ENCODE data around the gene EGR1.

EGR1 gene

DNA sequence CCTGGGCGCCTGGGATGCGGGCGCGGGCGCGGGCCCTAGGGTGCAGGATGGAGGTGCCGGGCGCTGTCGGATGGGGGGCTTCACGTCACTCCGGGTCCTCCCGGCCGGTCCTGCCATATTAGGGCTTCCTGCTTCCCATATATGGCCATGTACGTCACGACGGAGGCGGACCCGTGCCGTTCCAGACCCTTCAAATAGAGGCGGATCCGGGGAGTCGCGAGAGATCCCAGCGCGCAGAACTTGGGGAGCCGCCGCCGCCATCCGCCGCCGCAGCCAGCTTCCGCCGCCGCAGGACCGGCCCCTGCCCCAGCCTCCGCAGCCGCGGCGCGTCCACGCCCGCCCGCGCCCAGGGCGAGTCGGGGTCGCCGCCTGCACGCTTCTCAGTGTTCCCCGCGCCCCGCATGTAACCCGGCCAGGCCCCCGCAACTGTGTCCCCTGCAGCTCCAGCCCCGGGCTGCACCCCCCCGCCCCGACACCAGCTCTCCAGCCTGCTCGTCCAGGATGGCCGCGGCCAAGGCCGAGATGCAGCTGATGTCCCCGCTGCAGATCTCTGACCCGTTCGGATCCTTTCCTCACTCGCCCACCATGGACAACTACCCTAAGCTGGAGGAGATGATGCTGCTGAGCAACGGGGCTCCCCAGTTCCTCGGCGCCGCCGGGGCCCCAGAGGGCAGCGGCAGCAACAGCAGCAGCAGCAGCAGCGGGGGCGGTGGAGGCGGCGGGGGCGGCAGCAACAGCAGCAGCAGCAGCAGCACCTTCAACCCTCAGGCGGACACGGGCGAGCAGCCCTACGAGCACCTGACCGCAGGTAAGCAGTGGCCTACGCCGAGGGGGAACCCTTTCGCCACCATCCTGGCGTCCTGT lies at the start of gene EGR1:
Gene EGR1 (plus strand): TSS at position 219 of the 864 bp plus-strand sequence. CDS start 283 bp downstream, at position 502.
- peak within 1 kb of the TSS; percentile 87 to 91 for H3K4me3 Mint-ChIP-seq
- H3K27ac Mint-ChIP-seq: peak within 1 kb of the TSS; percentile 95 to 98
- ATAC-seq (peak; percentile 68), DNase-seq (peak; percentile 94 to 96)
- peaks cover 53% of the 10 kb centered on the region for H3K4me1 Mint-ChIP-seq
- H3K9me3 Mint-ChIP-seq: no peaks in the 10 kb centered on the region
- no peaks in the 10 kb centered on the region for H3K27me3 Mint-ChIP-seq

DNA sequence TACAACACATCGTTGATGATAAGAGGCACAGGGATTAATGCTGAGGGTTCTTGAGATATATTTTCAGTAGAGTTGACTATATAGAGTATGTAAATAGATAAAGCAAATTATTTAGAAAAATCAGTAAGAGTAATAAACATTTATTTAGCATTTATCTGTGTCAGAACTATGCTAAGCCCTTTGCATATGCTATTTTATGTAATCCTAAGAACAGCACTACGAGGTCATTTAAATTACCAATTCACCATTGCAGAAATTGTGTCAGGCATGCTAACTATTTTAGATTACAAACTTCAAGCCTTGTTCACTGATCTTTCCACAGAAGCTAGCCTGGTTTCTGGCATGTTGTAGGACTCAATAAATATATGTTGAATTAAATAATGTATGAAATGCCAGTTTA lies 46.8 kb upstream of the EGR1 start:
- Mint-ChIP-seq H3K4me3 (no peak overlapping the region), H3K27me3 (no peaks in the 10 kb centered on the region), H3K9me3 (no peaks in the 10 kb centered on the region), H3K27ac (no peak overlapping the region), H3K4me1 (no peaks in the 10 kb centered on the region)
- DNase-seq (no peak), ATAC-seq (no peak)

DNA sequence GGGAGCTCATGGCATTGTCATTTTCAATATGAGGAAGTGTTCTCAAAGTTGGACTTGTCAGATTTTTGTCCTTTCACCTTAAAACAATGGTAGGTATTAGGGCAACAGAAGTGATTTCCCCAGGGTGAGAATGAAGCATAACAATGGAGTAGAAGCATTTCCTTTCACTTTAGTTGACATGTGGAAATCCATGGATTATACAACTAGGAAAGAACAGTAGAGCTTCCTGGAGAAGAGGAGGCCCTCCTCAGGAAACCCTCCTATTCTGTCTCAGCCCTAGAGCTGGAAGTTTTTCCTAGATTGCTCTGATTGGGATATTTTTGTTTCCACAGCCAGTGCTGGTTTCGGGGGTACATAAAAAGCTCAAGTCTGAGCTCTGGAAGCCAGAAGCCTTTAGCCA lies 40.2 kb upstream of the EGR1 start:
- H3K27ac Mint-ChIP-seq: no peak overlapping the region
- H3K9me3 Mint-ChIP-seq: no peaks in the 10 kb centered on the region
- no peak overlapping the region for H3K4me3 Mint-ChIP-seq
- no peaks in the 10 kb centered on the region for H3K4me1 Mint-ChIP-seq
- DNase-seq (no peak), ATAC-seq (no peak)
- no peaks in the 10 kb centered on the region for H3K27me3 Mint-ChIP-seq

DNA sequence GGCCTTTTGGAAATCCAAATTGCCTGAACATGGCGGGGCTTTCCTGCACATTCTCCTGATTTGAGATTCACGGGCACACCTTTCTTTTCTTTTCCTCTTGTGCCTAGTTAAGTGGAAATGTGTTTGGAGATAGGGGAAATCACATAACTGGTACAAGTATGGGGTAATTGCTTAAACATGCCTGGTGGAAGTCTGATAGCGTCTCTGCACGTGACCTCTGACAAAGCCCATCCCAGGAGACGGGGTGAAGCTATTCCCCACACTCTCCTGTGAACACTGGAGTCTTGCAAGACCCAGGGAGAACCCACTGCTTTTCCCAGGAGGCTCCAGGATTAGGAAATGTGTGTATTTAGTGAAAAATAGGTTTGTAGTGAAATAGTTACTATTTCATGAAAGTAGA lies 29.3 kb upstream of the EGR1 start:
- Mint-ChIP-seq H3K27ac (peak overlapping the region in 1 of 2 donors; percentile 48), H3K4me1 (peaks cover 29% of the 10 kb centered on the region), H3K4me3 (no peak overlapping the region), H3K9me3 (no peaks in the 10 kb centered on the region), H3K27me3 (peaks cover 17% of the 10 kb centered on the region)
- no peak for ATAC-seq
- no peak for DNase-seq

DNA sequence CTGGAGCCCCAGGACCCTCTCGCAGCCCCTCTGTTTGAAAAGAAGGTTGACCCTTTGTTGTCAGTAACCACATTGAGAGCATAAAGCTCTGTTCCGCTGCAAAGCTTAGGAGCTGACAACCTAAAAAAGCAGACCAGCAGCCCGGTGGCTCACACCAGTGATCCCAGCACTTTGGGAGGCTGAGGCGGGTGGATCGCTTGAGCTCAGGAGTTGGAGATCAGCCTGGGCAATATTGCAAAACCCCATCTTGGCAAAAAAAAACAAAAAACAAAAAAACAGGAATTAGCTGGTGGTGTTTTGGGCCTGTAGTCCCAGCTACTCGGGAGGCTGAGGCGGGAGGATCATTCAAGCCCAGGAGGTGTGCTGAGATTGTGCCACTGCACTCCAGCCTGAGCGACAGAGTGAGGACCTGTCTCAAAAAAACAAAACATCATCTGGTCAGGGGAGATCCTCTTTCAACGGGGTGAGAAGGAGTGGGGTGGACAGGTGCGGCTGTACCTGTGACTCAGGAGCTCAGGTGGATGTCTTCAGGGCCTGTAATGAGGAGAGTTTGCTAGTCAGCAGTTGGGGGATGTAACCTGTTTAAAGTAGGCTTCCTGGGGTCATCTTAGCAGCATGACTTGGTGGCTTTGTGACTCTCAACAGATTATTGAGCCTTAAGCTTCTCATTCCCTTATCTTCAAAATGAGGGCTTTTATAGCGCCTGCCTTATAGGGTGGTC lies 27.1 kb upstream of the EGR1 start:
- H3K4me3 Mint-ChIP-seq: peak overlapping the region; percentile 80 to 82
- peaks cover 29% of the 10 kb centered on the region for H3K4me1 Mint-ChIP-seq
- DNase-seq: no peak
- H3K27ac Mint-ChIP-seq: peak overlapping the region in 1 of 2 donors; percentile 91
- H3K9me3 Mint-ChIP-seq: no peaks in the 10 kb centered on the region
- no peak for ATAC-seq
- peaks cover 17% of the 10 kb centered on the region for H3K27me3 Mint-ChIP-seq

DNA sequence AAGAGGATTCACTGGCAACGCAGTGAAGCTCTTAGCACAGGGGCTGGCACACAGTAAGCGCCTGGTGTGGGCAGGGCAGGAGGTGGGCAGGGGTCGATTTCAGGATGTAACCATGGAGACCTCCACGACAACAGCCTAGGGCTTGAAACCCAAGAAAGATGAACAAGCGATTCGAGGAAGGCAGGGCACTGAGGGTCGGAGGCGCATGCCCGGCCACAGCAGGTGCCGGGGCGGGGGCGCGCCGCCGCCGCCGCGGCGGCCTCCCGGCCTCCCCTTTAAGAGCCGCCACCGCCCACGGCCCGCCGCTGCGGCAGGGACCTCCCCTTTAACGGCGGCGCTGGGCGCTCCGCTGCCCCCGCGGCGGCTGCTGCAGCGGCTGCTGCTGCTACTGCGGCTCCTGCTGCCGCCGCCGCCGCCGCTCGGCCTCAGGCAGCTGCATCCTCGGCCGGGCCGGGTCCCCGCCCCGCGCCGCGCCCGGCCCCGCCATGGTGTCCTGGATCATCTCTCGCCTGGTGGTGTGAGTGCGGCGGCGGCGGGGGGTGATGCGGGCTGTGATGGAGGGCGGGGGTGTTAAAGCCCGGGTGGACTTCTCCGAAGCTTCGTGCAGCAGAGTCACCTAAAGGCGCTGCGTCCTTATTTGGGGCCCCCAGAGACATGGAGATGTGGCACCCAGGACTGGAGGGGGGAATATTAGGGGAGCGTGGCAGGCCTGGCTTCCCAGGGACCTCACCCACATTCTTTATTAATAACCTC lies 26.4 kb upstream of the EGR1 start, which contains the start of gene REEP2:
Gene REEP2 (plus strand): TSS at position 334 of the 753 bp plus-strand sequence. CDS start 152 bp downstream, at position 486.
- DNase-seq (peak; percentile 73 to 76), ATAC-seq (peak; percentile 89)
- peaks cover 17% of the 10 kb centered on the region for H3K27me3 Mint-ChIP-seq
- H3K4me1 Mint-ChIP-seq: peaks cover 29% of the 10 kb centered on the region
- H3K4me3 Mint-ChIP-seq: peak within 1 kb of the TSS; percentile 80 to 82
- H3K27ac Mint-ChIP-seq: peak within 1 kb of the TSS in 1 of 2 donors; percentile 91
- H3K9me3 Mint-ChIP-seq: no peaks in the 10 kb centered on the region

DNA sequence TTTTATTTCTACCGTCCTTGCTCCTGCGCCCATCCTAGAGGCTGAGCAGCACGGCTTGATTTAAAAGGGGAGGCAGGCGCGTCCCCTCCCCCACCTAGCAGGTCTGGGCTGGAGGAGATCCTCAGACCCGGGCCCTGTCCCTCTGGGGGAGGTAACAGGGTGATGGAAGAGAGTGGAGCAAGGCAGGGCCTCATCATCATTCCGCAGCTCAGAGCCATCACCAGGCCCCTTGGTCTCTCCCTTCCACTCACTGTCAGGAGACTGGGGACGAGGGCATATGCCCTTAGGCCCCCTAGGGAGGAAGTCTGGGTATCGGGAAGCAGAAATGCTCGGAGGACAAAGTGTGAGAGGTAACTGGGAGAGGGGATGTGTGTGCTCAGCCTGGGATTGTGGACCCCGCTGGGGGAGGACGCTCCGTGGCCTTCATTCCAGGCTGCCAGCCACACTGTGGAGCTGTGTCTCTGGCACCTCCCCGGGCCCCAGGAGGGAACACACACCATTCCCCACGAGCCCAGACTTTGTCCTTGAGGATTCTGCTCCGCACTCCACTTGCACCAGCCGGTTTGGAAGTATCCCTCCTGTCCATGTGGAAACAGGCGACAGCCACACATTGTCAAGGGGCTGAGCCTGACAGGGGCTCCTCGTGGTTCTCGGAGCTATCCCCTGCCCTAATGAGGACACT lies 25.7 kb upstream of the EGR1 start:
- ATAC-seq: peak; percentile 3
- Mint-ChIP-seq H3K9me3 (no peaks in the 10 kb centered on the region), H3K27ac (peak overlapping the region in 1 of 2 donors; percentile 8), H3K4me1 (peaks cover 29% of the 10 kb centered on the region), H3K27me3 (peaks cover 17% of the 10 kb centered on the region), H3K4me3 (peak overlapping the region; percentile 80 to 82)
- no peak for DNase-seq

DNA sequence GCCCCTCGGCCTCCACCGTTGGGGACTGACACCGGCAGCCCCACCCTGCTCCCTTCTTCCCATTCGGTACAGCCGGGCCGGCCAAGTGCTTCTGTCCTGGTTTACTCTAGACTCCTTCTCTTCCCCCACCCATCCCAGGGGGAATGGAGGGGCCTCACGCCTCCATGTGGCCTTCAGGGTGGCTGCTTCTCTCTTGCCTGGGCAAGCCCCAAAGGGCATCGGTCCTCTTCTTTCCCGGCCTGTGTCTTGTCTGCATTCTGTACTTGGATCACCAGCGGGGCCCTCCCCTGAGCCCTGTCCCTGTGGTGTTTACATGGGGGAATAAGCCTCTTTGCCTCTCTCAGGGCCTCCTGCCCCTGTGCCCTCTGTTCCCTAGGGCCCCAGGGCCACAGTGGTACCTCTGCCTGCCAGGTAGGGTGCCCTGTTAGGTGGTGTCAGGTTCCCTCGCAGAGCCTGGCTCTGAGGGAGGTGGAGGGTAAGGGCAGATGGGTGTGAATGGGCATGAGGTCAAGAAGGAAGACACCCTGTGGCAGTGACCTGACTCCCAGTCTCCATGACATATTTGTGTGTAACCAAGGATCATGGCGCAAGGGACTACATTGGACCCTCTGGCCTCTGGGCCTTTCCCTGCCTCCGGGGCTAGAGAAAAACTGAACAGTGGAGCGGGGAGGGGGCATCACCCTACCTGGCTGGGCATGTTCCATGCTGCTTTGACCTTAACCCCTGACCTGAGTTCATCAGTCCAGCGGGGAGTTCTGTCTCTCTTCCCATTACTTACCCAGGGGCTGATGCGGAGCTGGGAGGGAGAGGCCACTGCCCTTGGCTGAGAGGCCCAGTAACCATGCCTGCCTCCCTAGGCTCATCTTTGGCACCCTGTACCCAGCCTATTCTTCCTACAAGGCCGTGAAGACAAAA lies 24.9 kb upstream of the EGR1 start:
- H3K4me3 Mint-ChIP-seq: peak overlapping the region; percentile 66 to 82
- H3K4me1 Mint-ChIP-seq: peaks cover 29% of the 10 kb centered on the region
- H3K9me3 Mint-ChIP-seq: no peaks in the 10 kb centered on the region

DNA sequence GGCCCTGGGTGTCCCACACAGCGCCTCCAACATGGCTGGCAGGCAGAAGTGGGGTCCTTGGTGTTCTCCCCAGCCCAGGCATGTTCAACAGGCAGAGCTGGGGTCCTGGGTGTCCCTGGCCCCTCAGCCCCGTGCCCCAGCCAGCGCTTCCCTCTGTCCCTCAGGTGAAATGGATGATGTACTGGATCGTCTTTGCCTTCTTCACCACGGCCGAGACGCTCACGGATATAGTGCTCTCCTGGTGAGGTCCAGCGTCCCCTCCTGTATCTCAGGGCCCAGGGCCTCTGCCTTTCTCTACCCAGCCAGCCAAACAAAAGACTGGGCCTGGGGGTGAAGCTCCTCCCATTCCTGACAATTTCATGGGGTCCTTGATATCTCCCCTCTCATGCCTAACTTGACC lies 24.1 kb upstream of the EGR1 start:
- Mint-ChIP-seq H3K4me3 (no peak overlapping the region), H3K27me3 (peaks cover 17% of the 10 kb centered on the region), H3K27ac (no peak overlapping the region), H3K4me1 (peaks cover 29% of the 10 kb centered on the region), H3K9me3 (no peaks in the 10 kb centered on the region)
- ATAC-seq (no peak), DNase-seq (no peak)

More for the DNA sequence above, 24.9 kb upstream of the EGR1 start:
- H3K27ac Mint-ChIP-seq: peak overlapping the region; percentile 20 to 75
- H3K27me3 Mint-ChIP-seq: peaks cover 17% of the 10 kb centered on the region
- DNase-seq (no peak), ATAC-seq (no peak)

DNA sequence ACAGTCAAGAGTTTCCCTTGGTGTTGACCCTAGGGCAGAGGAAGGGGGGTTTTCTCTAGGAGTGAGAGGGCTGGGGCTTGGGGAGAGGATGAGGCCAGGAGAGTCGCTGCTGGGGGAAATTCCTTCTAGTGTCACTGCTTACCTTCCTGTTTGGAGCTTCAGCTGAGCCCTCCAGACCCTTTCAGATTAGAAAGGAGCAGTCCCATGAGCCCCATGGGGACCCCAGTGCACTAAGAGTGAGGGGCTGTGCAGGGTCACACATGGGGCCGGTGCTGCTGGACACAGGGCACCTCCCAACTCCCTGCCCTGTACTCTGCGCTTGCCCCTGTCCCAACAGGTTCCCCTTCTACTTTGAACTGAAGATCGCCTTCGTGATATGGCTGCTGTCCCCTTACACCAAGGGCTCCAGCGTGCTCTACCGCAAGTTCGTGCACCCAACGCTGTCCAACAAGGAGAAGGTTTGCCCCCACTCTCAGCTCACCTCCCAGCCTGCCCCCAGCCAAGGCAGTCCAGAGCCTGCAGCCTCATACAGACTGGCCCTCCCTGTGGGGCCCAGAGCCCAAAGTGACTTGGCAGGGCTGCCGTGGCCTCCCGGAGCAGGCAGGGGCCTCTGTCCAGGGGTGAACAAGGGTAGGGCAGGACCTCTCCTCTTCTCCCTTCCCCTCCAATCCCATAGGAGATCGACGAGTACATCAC lies 21.1 kb upstream of the EGR1 start:
- Mint-ChIP-seq H3K4me3 (no peak overlapping the region), H3K4me1 (peaks cover 13% of the 10 kb centered on the region), H3K27ac (peak overlapping the region in 1 of 2 donors; percentile 8), H3K9me3 (no peaks in the 10 kb centered on the region), H3K27me3 (peaks cover 31% of the 10 kb centered on the region)
- DNase-seq (no peak), ATAC-seq (no peak)

DNA sequence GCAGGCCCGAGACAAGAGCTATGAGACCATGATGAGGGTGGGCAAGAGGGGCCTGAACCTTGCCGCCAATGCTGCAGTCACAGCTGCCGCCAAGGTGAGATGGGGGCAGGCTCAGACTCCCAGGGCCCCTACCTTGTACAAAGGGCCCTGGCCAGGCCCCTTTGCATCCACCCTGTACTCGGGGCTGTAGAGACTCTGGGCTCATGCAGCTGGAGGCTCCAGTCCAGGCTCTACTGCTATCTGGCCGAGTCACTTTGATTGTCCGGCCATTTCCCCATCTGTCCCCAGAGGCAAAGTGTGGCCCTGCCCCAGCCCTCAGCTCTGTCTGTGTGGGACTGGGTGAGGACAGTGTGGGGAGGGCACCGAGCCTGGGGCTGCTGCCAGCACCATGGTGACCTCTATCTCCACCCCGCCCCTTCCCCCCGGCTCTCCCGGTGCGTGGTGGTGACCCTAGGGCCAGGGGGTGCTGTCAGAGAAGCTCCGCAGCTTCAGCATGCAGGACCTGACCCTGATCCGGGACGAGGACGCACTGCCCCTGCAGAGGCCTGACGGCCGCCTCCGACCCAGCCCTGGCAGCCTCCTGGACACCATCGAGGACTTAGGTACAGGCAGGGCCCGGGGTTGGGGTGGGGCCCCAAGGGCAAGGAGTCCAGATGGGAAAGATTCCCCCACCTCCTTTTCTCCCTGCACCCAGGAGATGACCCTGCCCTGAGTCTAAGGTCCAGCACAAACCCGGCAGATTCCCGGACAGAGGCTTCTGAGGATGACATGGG lies 20.3 kb upstream of the EGR1 start:
- no peak for DNase-seq
- H3K9me3 Mint-ChIP-seq: no peaks in the 10 kb centered on the region
- H3K4me1 Mint-ChIP-seq: peaks cover 10% of the 10 kb centered on the region
- ATAC-seq: peak; percentile 16
- no peak overlapping the region for H3K4me3 Mint-ChIP-seq
- H3K27me3 Mint-ChIP-seq: peaks cover 23% of the 10 kb centered on the region
- H3K27ac Mint-ChIP-seq: no peak overlapping the region

DNA sequence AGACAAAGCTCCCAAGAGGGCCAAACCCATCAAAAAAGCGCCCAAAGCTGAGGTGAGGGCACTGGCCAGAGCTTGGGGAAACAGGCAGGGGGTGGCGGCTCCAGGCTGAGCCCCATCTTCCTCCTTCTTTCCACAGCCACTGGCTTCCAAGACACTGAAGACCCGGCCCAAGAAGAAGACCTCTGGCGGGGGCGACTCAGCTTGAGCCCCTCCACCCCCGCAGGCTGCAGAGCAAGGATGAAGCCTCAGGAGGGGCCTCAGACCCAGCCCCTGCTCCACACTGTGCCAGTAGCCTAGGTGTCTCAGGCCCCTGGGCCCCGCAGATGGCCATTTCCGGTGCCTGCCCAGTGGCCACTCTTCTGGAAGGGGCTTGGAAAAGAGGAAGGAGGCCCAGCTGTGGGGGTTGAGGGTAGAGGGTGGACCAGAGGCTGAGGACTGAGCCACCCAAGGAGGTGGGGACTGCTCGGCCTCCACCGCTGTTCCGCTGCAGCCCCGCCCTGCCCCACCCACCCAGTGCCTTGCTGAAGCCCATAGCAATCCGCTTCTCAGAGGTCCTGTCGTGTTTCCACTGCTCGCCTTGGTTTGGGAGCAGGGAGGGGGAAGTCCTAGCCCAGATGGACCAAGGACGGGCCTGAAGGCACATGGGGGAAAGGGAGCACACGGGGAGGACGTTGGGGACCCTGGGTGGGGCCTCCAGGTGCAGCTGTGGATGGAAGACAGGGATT lies 19.6 kb upstream of the EGR1 start:
- H3K4me3 Mint-ChIP-seq: no peak overlapping the region
- H3K27ac Mint-ChIP-seq: no peak overlapping the region
- DNase-seq (no peak), ATAC-seq (no peak)
- peaks cover 16% of the 10 kb centered on the region for H3K27me3 Mint-ChIP-seq
- no peaks in the 10 kb centered on the region for H3K9me3 Mint-ChIP-seq
- peaks cover 8% of the 10 kb centered on the region for H3K4me1 Mint-ChIP-seq
